Measurements from ENCODE around the gene ANAPC13.

The ANAPC13 gene

DNA sequence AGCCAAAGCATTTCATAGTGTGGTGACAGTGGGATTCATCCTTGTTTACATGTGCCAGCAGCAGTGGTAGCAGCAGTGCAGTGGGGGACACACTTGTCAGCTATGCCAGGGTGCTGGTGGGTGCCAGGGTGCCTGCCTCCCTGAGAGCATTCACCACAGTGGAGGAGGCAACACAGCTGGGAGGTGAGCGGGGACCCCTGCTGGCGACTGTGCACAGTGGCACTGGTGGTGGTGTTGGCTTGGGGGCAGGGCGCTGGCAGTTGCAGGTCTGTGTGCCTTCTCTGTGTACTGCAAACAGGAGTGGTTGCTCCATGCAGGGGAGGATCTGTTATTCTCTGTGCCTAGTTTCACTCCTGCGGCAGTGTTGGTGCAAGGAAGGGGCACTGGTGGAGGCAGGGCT, 41.3 kb upstream of the ANAPC13 start:
- no peak overlapping the region for H3K27ac ChIP-seq (ENCODE audit: low read depth, low read length)
- WGBS (ENCODE audit: extremely low coverage, insufficient coverage, insufficient read length) = no CpG with 5 or more reads among the region's 4 CpGs
- H3K14ac ChIP-seq (ENCODE audit: low read length) = no peak overlapping the region
- no peak overlapping the region for H3K4me3 ChIP-seq (ENCODE audit: low read depth, low read length)
- H4K8ac ChIP-seq (ENCODE audit: low read depth, low read length) = no peak overlapping the region
- DNase-seq = peak in 1 of 2 donors; percentile 15
- no peak overlapping the region for H2AK5ac ChIP-seq (ENCODE audit: low read length)
- H3K36me3 ChIP-seq (ENCODE audit: control insufficient read depth in 1 of 2, insufficient read depth in 2 of 2, low read length in 2 of 2) = no peaks in the 10 kb centered on the region
- H3K4me2 ChIP-seq (ENCODE audit: low read length) = no peak overlapping the region
- H3K79me2 ChIP-seq (ENCODE audit: control insufficient read depth, insufficient read depth, low read length, poor library complexity) = no peaks in the 10 kb centered on the region
- no peak overlapping the region for H3K4ac ChIP-seq (ENCODE audit: low read depth, low read length)
- H3K4me1 ChIP-seq (ENCODE audit: control insufficient read depth in 1 of 2, insufficient read depth in 2 of 2, low read length in 2 of 2) = no peaks in the 10 kb centered on the region
- no peak overlapping the region for H3K9ac ChIP-seq (ENCODE audit: low read length)
- H2AFZ ChIP-seq (ENCODE audit: insufficient read depth, low read length, poor library complexity) = no peak overlapping the region
- H3K9me3 ChIP-seq (ENCODE audit: insufficient read depth, low read depth, low read length) = peaks cover 2% of the 10 kb centered on the region
- no peak overlapping the region for H2BK5ac ChIP-seq (ENCODE audit: low read depth, low read length, poor library complexity)
- H3K79me1 ChIP-seq (ENCODE audit: low read length) = no peaks in the 10 kb centered on the region
- H4K12ac ChIP-seq (ENCODE audit: low read depth, low read length) = no peak overlapping the region
- no peak overlapping the region for H3K23ac ChIP-seq (ENCODE audit: low read length)
- no peaks in the 10 kb centered on the region for H3K27me3 ChIP-seq (ENCODE audit: insufficient read depth, low read length)
- H4K91ac ChIP-seq (ENCODE audit: low read depth, low read length) = no peak overlapping the region
- H2BK12ac ChIP-seq (ENCODE audit: low read length) = no peak overlapping the region
- H3K18ac ChIP-seq (ENCODE audit: low read length) = no peak overlapping the region
- no peak overlapping the region for H2BK120ac ChIP-seq (ENCODE audit: insufficient read depth, low read length, poor library complexity)

DNA sequence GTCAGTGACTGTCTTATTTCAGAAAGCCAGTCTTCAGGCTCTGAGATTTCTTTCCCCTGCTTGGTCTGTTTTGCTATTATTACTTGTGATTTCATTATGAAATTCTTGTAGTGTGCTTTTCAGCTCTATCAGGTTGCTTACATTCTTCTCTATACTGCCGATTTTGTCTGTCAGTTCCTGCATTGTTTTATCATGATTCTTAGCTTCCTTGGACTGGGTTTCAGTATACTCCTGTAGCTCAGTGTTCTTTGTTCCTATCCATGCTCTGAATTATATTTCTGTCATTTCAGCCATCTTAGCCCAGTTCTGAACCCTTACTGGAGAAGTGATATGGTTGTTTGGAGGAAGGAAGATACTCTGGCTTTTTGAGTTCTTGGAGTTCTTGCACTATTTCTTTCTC, 40.5 kb upstream of the ANAPC13 start:
- no peak overlapping the region for H4K12ac ChIP-seq (ENCODE audit: low read depth, low read length)
- WGBS (ENCODE audit: extremely low coverage, insufficient coverage, insufficient read length) = no CpG with 5 or more reads among the region's 1 CpG
- H2BK120ac ChIP-seq (ENCODE audit: insufficient read depth, low read length, poor library complexity) = no peak overlapping the region

DNA sequence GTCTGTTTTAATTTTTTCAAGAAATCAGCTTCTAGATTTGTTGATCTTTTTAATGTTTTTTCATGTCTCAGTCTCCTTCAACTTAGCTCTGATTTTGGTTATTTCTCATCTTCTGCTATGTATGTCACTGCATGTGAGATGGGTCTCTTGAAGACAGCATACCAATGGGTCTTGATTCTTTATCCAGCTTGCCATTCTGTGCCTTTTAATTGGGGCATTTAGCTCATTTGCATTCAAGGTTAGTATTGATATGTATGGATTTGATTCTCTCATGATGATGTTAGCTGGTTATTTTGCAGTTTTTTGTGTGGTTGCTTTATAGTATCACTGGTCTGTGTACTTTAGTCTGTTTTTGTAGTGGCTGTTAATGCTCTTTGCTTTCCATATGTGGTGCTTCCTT, 39.5 kb upstream of the ANAPC13 start:
- Histone ChIP-seq H3K36me3 (ENCODE audit: control insufficient read depth in 1 of 2, insufficient read depth in 2 of 2, low read length in 2 of 2) (no peaks in the 10 kb centered on the region), H3K9me3 (ENCODE audit: insufficient read depth, low read depth, low read length) (peaks cover 2% of the 10 kb centered on the region), H2BK12ac (ENCODE audit: low read length) (no peak overlapping the region), H4K8ac (ENCODE audit: low read depth, low read length) (no peak overlapping the region), H2BK5ac (ENCODE audit: low read depth, low read length, poor library complexity) (no peak overlapping the region), H3K23ac (ENCODE audit: low read length) (no peak overlapping the region), H3K9ac (ENCODE audit: low read length) (no peak overlapping the region), H2BK120ac (ENCODE audit: insufficient read depth, low read length, poor library complexity) (no peak overlapping the region), H3K4me3 (ENCODE audit: low read depth, low read length) (no peak overlapping the region), H3K18ac (ENCODE audit: low read length) (no peak overlapping the region), H3K79me2 (ENCODE audit: control insufficient read depth, insufficient read depth, low read length, poor library complexity) (no peaks in the 10 kb centered on the region), H4K91ac (ENCODE audit: low read depth, low read length) (no peak overlapping the region), H3K27ac (ENCODE audit: low read depth, low read length) (no peak overlapping the region), H3K27me3 (ENCODE audit: insufficient read depth, low read length) (no peaks in the 10 kb centered on the region), H3K14ac (ENCODE audit: low read length) (no peak overlapping the region), H3K79me1 (ENCODE audit: low read length) (no peaks in the 10 kb centered on the region), H3K4ac (ENCODE audit: low read depth, low read length) (no peak overlapping the region), H4K12ac (ENCODE audit: low read depth, low read length) (no peak overlapping the region), H2AFZ (ENCODE audit: insufficient read depth, low read length, poor library complexity) (no peak overlapping the region), H3K4me2 (ENCODE audit: low read length) (no peak overlapping the region), H2AK5ac (ENCODE audit: low read length) (no peak overlapping the region), H3K4me1 (ENCODE audit: control insufficient read depth in 1 of 2, insufficient read depth in 2 of 2, low read length in 2 of 2) (no peaks in the 10 kb centered on the region)
- DNase-seq = no peak

More for the DNA sequence above, 40.5 kb upstream of the ANAPC13 start:
- Histone ChIP-seq H3K18ac (ENCODE audit: low read length) (no peak overlapping the region), H3K4me1 (ENCODE audit: control insufficient read depth in 1 of 2, insufficient read depth in 2 of 2, low read length in 2 of 2) (no peaks in the 10 kb centered on the region), H3K4me3 (ENCODE audit: low read depth, low read length) (no peak overlapping the region), H3K9ac (ENCODE audit: low read length) (no peak overlapping the region), H3K79me1 (ENCODE audit: low read length) (no peaks in the 10 kb centered on the region), H4K8ac (ENCODE audit: low read depth, low read length) (no peak overlapping the region), H3K4me2 (ENCODE audit: low read length) (no peak overlapping the region), H3K23ac (ENCODE audit: low read length) (no peak overlapping the region), H3K14ac (ENCODE audit: low read length) (no peak overlapping the region), H2BK12ac (ENCODE audit: low read length) (no peak overlapping the region), H3K27me3 (ENCODE audit: insufficient read depth, low read length) (no peaks in the 10 kb centered on the region), H3K27ac (ENCODE audit: low read depth, low read length) (no peak overlapping the region), H4K91ac (ENCODE audit: low read depth, low read length) (no peak overlapping the region), H2AFZ (ENCODE audit: insufficient read depth, low read length, poor library complexity) (no peak overlapping the region), H3K4ac (ENCODE audit: low read depth, low read length) (no peak overlapping the region), H2BK5ac (ENCODE audit: low read depth, low read length, poor library complexity) (no peak overlapping the region), H3K36me3 (ENCODE audit: control insufficient read depth in 1 of 2, insufficient read depth in 2 of 2, low read length in 2 of 2) (no peaks in the 10 kb centered on the region), H2AK5ac (ENCODE audit: low read length) (no peak overlapping the region), H3K79me2 (ENCODE audit: control insufficient read depth, insufficient read depth, low read length, poor library complexity) (no peaks in the 10 kb centered on the region), H3K9me3 (ENCODE audit: insufficient read depth, low read depth, low read length) (peaks cover 2% of the 10 kb centered on the region)
- no peak for DNase-seq

DNA sequence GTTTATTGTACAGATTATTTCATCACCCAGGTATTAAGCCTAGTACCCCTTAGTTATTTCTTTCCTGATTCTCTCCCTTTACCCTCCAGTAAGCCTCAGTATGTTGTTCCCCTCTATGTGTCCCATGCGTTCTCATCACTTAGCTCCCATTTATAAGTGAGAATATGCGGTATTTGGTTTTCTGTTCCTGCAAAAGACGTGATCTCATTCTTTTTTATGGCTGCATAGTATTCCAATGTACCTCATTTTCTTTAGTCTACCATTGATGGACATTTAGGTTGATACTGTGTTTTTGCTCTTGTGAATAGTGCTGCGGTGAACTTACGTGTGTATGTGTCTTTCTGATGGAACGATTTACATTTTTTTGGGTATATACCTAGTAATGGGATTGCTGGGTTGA, 36.8 kb upstream of the ANAPC13 start:
- H3K4me2 ChIP-seq (ENCODE audit: low read length) = no peak overlapping the region
- no peak overlapping the region for H2BK12ac ChIP-seq (ENCODE audit: low read length)
- no peak overlapping the region for H2AFZ ChIP-seq (ENCODE audit: insufficient read depth, low read length, poor library complexity)
- no peak overlapping the region for H3K4ac ChIP-seq (ENCODE audit: low read depth, low read length)
- no peak overlapping the region for H3K9ac ChIP-seq (ENCODE audit: low read length)
- H4K91ac ChIP-seq (ENCODE audit: low read depth, low read length) = no peak overlapping the region
- no peak overlapping the region for H2AK5ac ChIP-seq (ENCODE audit: low read length)
- no peak overlapping the region for H2BK5ac ChIP-seq (ENCODE audit: low read depth, low read length, poor library complexity)
- no peaks in the 10 kb centered on the region for H3K27me3 ChIP-seq (ENCODE audit: insufficient read depth, low read length)
- H3K18ac ChIP-seq (ENCODE audit: low read length) = no peak overlapping the region
- no peaks in the 10 kb centered on the region for H3K79me1 ChIP-seq (ENCODE audit: low read length)
- WGBS (ENCODE audit: extremely low coverage, insufficient coverage, insufficient read length) = no CpG with 5 or more reads among the region's 6 CpGs
- H3K79me2 ChIP-seq (ENCODE audit: control insufficient read depth, insufficient read depth, low read length, poor library complexity) = no peaks in the 10 kb centered on the region
- DNase-seq = no peak
- H2BK120ac ChIP-seq (ENCODE audit: insufficient read depth, low read length, poor library complexity) = no peak overlapping the region
- no peaks in the 10 kb centered on the region for H3K36me3 ChIP-seq (ENCODE audit: control insufficient read depth in 1 of 2, insufficient read depth in 2 of 2, low read length in 2 of 2)
- H3K9me3 ChIP-seq (ENCODE audit: insufficient read depth, low read depth, low read length) = peaks cover 2% of the 10 kb centered on the region
- H3K4me1 ChIP-seq (ENCODE audit: control insufficient read depth in 1 of 2, insufficient read depth in 2 of 2, low read length in 2 of 2) = no peaks in the 10 kb centered on the region
- no peak overlapping the region for H4K12ac ChIP-seq (ENCODE audit: low read depth, low read length)
- no peak overlapping the region for H4K8ac ChIP-seq (ENCODE audit: low read depth, low read length)
- no peak overlapping the region for H3K4me3 ChIP-seq (ENCODE audit: low read depth, low read length)
- H3K23ac ChIP-seq (ENCODE audit: low read length) = no peak overlapping the region
- H3K14ac ChIP-seq (ENCODE audit: low read length) = no peak overlapping the region
- no peak overlapping the region for H3K27ac ChIP-seq (ENCODE audit: low read depth, low read length)

DNA sequence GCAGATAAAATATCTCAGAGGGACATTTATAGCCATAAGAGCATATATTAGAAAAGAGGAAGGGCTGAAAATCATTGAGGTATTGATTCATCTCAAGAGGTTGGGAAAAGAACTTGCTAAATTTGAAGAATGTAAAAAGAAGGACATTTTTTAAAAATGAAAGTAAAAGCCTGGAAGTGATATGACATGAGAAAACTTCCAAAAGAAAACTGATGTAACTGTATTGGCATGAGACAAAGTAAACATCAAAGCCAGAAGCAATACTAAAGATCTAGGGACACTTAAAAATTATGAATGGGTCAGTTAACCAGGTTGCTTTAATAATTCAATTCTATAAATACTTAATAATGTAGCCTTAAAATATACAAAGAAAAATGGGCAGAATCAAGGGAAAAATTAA, 32.0 kb upstream of the ANAPC13 start:
- H3K4me1 ChIP-seq (ENCODE audit: control insufficient read depth in 1 of 2, insufficient read depth in 2 of 2, low read length in 2 of 2) = no peaks in the 10 kb centered on the region
- H4K12ac ChIP-seq (ENCODE audit: low read depth, low read length) = no peak overlapping the region

More for the DNA sequence above, 32.0 kb upstream of the ANAPC13 start:
- Histone ChIP-seq H4K8ac (ENCODE audit: low read depth, low read length) (no peak overlapping the region), H3K36me3 (ENCODE audit: control insufficient read depth in 1 of 2, insufficient read depth in 2 of 2, low read length in 2 of 2) (no peaks in the 10 kb centered on the region), H3K4ac (ENCODE audit: low read depth, low read length) (no peak overlapping the region), H4K91ac (ENCODE audit: low read depth, low read length) (no peak overlapping the region), H3K4me2 (ENCODE audit: low read length) (no peak overlapping the region), H3K27me3 (ENCODE audit: insufficient read depth, low read length) (no peaks in the 10 kb centered on the region), H3K14ac (ENCODE audit: low read length) (no peak overlapping the region), H3K4me3 (ENCODE audit: low read depth, low read length) (no peak overlapping the region), H3K79me1 (ENCODE audit: low read length) (no peaks in the 10 kb centered on the region), H2BK5ac (ENCODE audit: low read depth, low read length, poor library complexity) (no peak overlapping the region), H3K18ac (ENCODE audit: low read length) (no peak overlapping the region), H3K9ac (ENCODE audit: low read length) (no peak overlapping the region), H3K9me3 (ENCODE audit: insufficient read depth, low read depth, low read length) (no peaks in the 10 kb centered on the region), H3K79me2 (ENCODE audit: control insufficient read depth, insufficient read depth, low read length, poor library complexity) (no peaks in the 10 kb centered on the region), H2AK5ac (ENCODE audit: low read length) (no peak overlapping the region), H2BK120ac (ENCODE audit: insufficient read depth, low read length, poor library complexity) (no peak overlapping the region), H3K27ac (ENCODE audit: low read depth, low read length) (no peak overlapping the region), H2AFZ (ENCODE audit: insufficient read depth, low read length, poor library complexity) (no peak overlapping the region), H2BK12ac (ENCODE audit: low read length) (no peak overlapping the region), H3K23ac (ENCODE audit: low read length) (no peak overlapping the region)
- peak in 1 of 2 donors; percentile 60 for DNase-seq

All from trophoblast cell (in vitro differentiated cells and primary cell).